HL-60 (cell line): ENCODE results near the gene PFDN2.

Experiments used
- POLR2AphosphoS5 ChIP-seq: IDR thresholded peaks from 2 replicates; pipeline ENCODE4 v1.6.1; 2012; ENCODE audit warnings: low read depth
- TF ChIP-seq, protein P1 (sequence below): IDR thresholded peaks from one replicate; pipeline ENCODE4 v1.5.1; 2011; ENCODE audit warnings: low read length, control low read depth, inconsistent platforms; ENCODE audit not compliant: insufficient read depth

DNA sequence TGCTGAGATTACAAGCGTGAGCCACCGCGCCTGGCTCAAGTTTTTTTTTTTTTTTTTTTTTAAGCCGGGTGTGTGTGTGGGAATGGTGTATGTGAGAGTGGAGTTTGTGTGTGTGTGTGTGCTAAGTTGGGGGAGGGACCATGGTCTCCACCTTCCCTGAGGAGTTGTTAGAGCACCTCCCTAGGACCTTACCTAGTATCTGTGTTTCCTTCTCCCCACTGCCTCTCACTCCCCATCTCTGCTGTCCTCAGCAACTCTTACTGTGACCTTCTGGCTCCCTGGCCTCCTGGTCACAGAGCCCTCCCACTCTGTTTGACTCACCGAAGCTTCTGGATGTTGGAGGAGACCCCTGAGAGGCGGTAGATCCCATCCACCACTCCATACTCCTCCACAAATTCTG is 58.5 kb downstream of the PFDN2 start:
- no peak for TF ChIP-seq POLR2AphosphoS5
- TF ChIP-seq, protein P1, sequence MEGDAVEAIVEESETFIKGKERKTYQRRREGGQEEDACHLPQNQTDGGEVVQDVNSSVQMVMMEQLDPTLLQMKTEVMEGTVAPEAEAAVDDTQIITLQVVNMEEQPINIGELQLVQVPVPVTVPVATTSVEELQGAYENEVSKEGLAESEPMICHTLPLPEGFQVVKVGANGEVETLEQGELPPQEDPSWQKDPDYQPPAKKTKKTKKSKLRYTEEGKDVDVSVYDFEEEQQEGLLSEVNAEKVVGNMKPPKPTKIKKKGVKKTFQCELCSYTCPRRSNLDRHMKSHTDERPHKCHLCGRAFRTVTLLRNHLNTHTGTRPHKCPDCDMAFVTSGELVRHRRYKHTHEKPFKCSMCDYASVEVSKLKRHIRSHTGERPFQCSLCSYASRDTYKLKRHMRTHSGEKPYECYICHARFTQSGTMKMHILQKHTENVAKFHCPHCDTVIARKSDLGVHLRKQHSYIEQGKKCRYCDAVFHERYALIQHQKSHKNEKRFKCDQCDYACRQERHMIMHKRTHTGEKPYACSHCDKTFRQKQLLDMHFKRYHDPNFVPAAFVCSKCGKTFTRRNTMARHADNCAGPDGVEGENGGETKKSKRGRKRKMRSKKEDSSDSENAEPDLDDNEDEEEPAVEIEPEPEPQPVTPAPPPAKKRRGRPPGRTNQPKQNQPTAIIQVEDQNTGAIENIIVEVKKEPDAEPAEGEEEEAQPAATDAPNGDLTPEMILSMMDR: no peak
